Panc1 (cell line): ENCODE measurements around the gene ATP6V0B. TPM values are rescaled to one million over a fixed set of nuclear protein-coding genes. Genes with fewer than 3 reads are reported as not detected.

Source experiments
- ATAC-seq: fragments of 200-7000 bp; cut with Tn5 transposase; 2 replicates; pipeline ENCODE4 v1.9.1; 2020; ENCODE audit warnings: mild to moderate bottlenecking, moderate library complexity
- BruUV-seq: library from RNA; stranded (reverse); fragments of 400-500 nt; replicated peaks from 2 replicates; lab custom pipeline; 2021; lab: Mats Ljungman, UMichigan
- CTCF ChIA-PET: fragments of 300-600 bp; sonication (Branson Sonifier 250); formaldehyde crosslinking; loops from one replicate; lab custom pipeline; 2022; ENCODE audit warnings: antibody characterized with exemption; lab: Charles Lee
- POLR2A ChIA-PET: fragments of 300-600 bp; sonication (Branson Sonifier 250); formaldehyde crosslinking; loops from one replicate; lab custom pipeline; 2022; ENCODE audit warnings: antibody characterized with exemption; lab: Charles Lee
- DNase-seq: peaks from one replicate; pipeline ENCODE4 v3.0.0-alpha.2; 2010; ENCODE audit warnings: low read depth, low spot score
- H3K27ac ChIP-seq: 2 replicates; pipeline ENCODE4 v1.5.1; 2011; ENCODE audit warnings: mild to moderate bottlenecking, low read length, inconsistent platforms
- H3K27me3 ChIP-seq: fragments of 200-500 bp; sonication (Bioruptor generic); 2 replicates; pipeline ENCODE4 v1.6.0; 2014; ENCODE audit warnings: low read length, inconsistent platforms; ENCODE audit not compliant: control insufficient read depth, insufficient read depth
- H3K36me3 ChIP-seq: fragments of 200-500 bp; sonication (Bioruptor generic); 2 replicates; pipeline ENCODE4 v1.5.1; 2014; ENCODE audit warnings: inconsistent platforms, mild to moderate bottlenecking, low read length, moderate library complexity; ENCODE audit not compliant: control insufficient read depth, insufficient read depth
- H3K4me1 ChIP-seq: 2 replicates; pipeline ENCODE4 v1.5.1; 2011; ENCODE audit warnings: inconsistent platforms, mild to moderate bottlenecking, low read length, moderate library complexity; ENCODE audit not compliant: control insufficient read depth, insufficient read depth
- H3K4me3 ChIP-seq, 2 experiments: 2 replicates each; pipeline ENCODE4 v1.5.1; 2011 to 2012; ENCODE audit warnings: low read depth in 2 of 2, low read length in 2 of 2, mild to moderate bottlenecking in 2 of 2, inconsistent platforms in 1 of 2, moderate library complexity in 1 of 2
- H3K9me3 ChIP-seq: fragments of 200-500 bp; sonication (Bioruptor generic); 2 replicates; pipeline ENCODE4 v1.5.1; 2014; ENCODE audit warnings: low read depth, mild to moderate bottlenecking, inconsistent platforms, low read length, moderate library complexity; ENCODE audit not compliant: control insufficient read depth, insufficient read depth
- CTCF ChIP-seq: fragments of 450-650 bp; IDR thresholded peaks from 2 replicates; pipeline ENCODE4 v1.5.1; 2017; ENCODE audit warnings: mild to moderate bottlenecking
- POLR2AphosphoS5 ChIP-seq: IDR thresholded peaks from 2 replicates; pipeline ENCODE4 v1.6.1; 2012; ENCODE audit warnings: mild to moderate bottlenecking, low read depth, low read length, moderate library complexity
- REST ChIP-seq, 2 experiments: IDR thresholded peaks; 2 replicates each; pipeline ENCODE4 v1.6.1; 2011 to 2012; ENCODE audit warnings: low read depth in 2 of 2, control low read depth in 1 of 2, low read length in 1 of 2, mild to moderate bottlenecking in 1 of 2, moderate library complexity in 1 of 2; ENCODE audit not compliant: insufficient read depth in 1 of 2
- SIN3A ChIP-seq: IDR thresholded peaks from 2 replicates; pipeline ENCODE4 v1.6.1; 2012; ENCODE audit warnings: low read depth, mild to moderate bottlenecking, low read length, moderate library complexity, borderline replicate concordance; ENCODE audit not compliant: insufficient read depth
- TCF7L2 ChIP-seq: IDR thresholded peaks from 2 replicates; pipeline ENCODE4 v1.6.1; 2011; ENCODE audit warnings: mild to moderate bottlenecking, low read depth, low read length, inconsistent platforms
- in situ Hi-C: cut with HindIII; loops from 2 replicates; pipeline ENCODE4 v1.10.0; 2016; ENCODE audit warnings: low sequenced_read_pairs, low pct_unique_long_range_greater_than_20kb
- intact Hi-C: fragments of 100-400 bp; cut with micrococcal nuclease; formaldehyde crosslinking; loops from one replicate; pipeline ENCODE4 v1.10.0; 2022; ENCODE audit not compliant: unreplicated experiment
- total RNA-seq: library from RNA; stranded (reverse); gene quantifications from one replicate; pipeline ENCODE4 v1.2.1, GENCODE V29; 2021; ENCODE audit not compliant: unreplicated experiment

The ATP6V0B gene
- total RNA-seq, 1 experiment from 2014 or later: 134 TPM

- in situ Hi-C loops: no loop called here
- no TSS peak for BruUV-seq
- H3K27ac ChIP-seq: no peak overlapping the region
- ATAC-seq (no peak), DNase-seq (no peak)
- H3K27me3 ChIP-seq: no peaks in the 10 kb centered on the region
- intact Hi-C loops: no loop called here
- ChIA-PET CTCF (no interaction called here), POLR2A (interaction anchor here (0.6 kb wide), 1 partner anchor 28 kb away, joined by 5 read pairs; no protein-coding TSS in a partner anchor)
- peaks cover 9% of the 10 kb centered on the region for H3K4me1 ChIP-seq
- H3K9me3 ChIP-seq: no peaks in the 10 kb centered on the region
- no peaks in the 10 kb centered on the region for H3K36me3 ChIP-seq
- TF ChIP-seq SIN3A (no peak), POLR2AphosphoS5 (no peak), REST (IDR thresholded peaks at IDR 0.05; ENCODE audit: insufficient read depth in 1 of 2, low read depth in 2 of 2, low read length in 1 of 2) (no peak), CTCF (no peak)
- H3K4me3 ChIP-seq: no peak overlapping the region
These were observed 47.0 kb downstream of the ATP6V0B start for GRCh38 chr1:44021581-44022321.

GRCh38 chr1:44024031-44024902, 49.5 kb downstream of the ATP6V0B start:
- H3K27ac ChIP-seq: no peak overlapping the region
- no peaks in the 10 kb centered on the region for H3K9me3 ChIP-seq
- H3K36me3 ChIP-seq: no peaks in the 10 kb centered on the region
- no peak for DNase-seq
- no peak overlapping the region for H3K4me3 ChIP-seq
- ChIA-PET CTCF (no interaction called here), POLR2A (no interaction called here)
- peak; percentile 29 for ATAC-seq
- H3K27me3 ChIP-seq: no peaks in the 10 kb centered on the region
- in situ Hi-C loops: no loop called here
- no TSS peak for BruUV-seq
- TF ChIP-seq SIN3A (no peak), TCF7L2 (no peak), POLR2AphosphoS5 (no peak), REST (IDR thresholded peaks at IDR 0.05; ENCODE audit: insufficient read depth in 1 of 2, low read depth in 2 of 2, low read length in 1 of 2) (no peak), CTCF (no peak)
- H3K4me1 ChIP-seq: peaks cover 15% of the 10 kb centered on the region
- intact Hi-C loops: no loop called here
